Activated CD8-positive, alpha-beta T cell treated with anti-CD3 and anti-CD28 coated beads, Interleukin-2, amount 10 ng/mL, durations not matched to agents 7 days and 5 days (primary cell): Measurements from ENCODE around the gene GCN1. TPM values are rescaled to one million over a fixed set of nuclear protein-coding genes. Genes with fewer than 3 reads are reported as not detected.
A peak's percentile ranks its signal among the peaks of the same experiment; 100 is the strongest.

Experiments used
- ATAC-seq: fragments of 150-1000 bp; cut with Tn5 transposase; one replicate; pipeline ENCODE4 v1.10.0; 2021; ENCODE audit warnings: moderate library complexity
- CTCF ChIA-PET: fragments of 350-600 bp; sonication (Branson Sonifier 250); formaldehyde crosslinking; loops from one replicate; lab custom pipeline; 2021; ENCODE audit warnings: antibody characterized with exemption; lab: Charles Lee
- POLR2A ChIA-PET: fragments of 350-600 bp; sonication (Branson Sonifier 250); formaldehyde crosslinking; loops from one replicate; lab custom pipeline; 2021; ENCODE audit warnings: antibody characterized with exemption; lab: Charles Lee
- DNase-seq: peaks from one replicate; pipeline ENCODE4 v3.0.0-alpha.2; 2020
- H3K27ac Mint-ChIP-seq: one replicate; pipeline ENCODE4 v1.8.0; 2021; ENCODE audit warnings: mild to moderate bottlenecking, mixed read lengths
- H3K27me3 Mint-ChIP-seq: one replicate; pipeline ENCODE4 v1.8.0; 2021; ENCODE audit warnings: low read depth, mixed read lengths
- H3K36me3 Mint-ChIP-seq: one replicate; pipeline ENCODE4 v1.8.0; 2021; ENCODE audit warnings: low read depth, mixed read lengths
- H3K4me1 Mint-ChIP-seq: one replicate; pipeline ENCODE4 v1.8.0; 2021; ENCODE audit warnings: low read depth, mixed read lengths
- H3K4me3 Mint-ChIP-seq: one replicate; pipeline ENCODE4 v1.8.0; 2021; ENCODE audit warnings: mild to moderate bottlenecking, mixed read lengths
- H3K9me3 Mint-ChIP-seq: one replicate; pipeline ENCODE4 v1.8.0; 2022; ENCODE audit warnings: mixed read lengths; ENCODE audit not compliant: insufficient read depth
- total RNA-seq, 2 experiments: library from RNA; stranded (reverse); gene quantifications; one replicate each; pipeline ENCODE4 v1.2.3, GENCODE V29; 2021

The GCN1 gene
- total RNA-seq, 2 experiments from 2014 or later, result 109 to 112 TPM

- Mint-ChIP-seq H3K27ac (no peak overlapping the region), H3K36me3 (peaks cover 33% of the 10 kb centered on the region), H3K27me3 (no peaks in the 10 kb centered on the region), H3K4me3 (no peak overlapping the region), H3K4me1 (peaks cover 36% of the 10 kb centered on the region), H3K9me3 (no peaks in the 10 kb centered on the region)
- DNase-seq (no peak), ATAC-seq (no peak)
- POLR2A ChIA-PET, result interaction anchor here (1.0 to 2.7 kb wide), 2 partner anchors 15 to 166 kb away, joined by 4 to 7 read pairs; partner anchors contain the start of gene RNU4-2
- CTCF ChIA-PET, result interaction anchor here (0.9 to 1.4 kb wide), 2 partner anchors 9 to 15 kb away, joined by 4 read pairs; no protein-coding TSS in a partner anchor
These were observed 68.5 kb downstream of the GCN1 start for GRCh38 chr12:120125792-120126634.

- Mint-ChIP-seq H3K36me3 (peaks cover 33% of the 10 kb centered on the region), H3K27me3 (no peaks in the 10 kb centered on the region), H3K27ac (no peak overlapping the region), H3K9me3 (no peaks in the 10 kb centered on the region), H3K4me1 (peaks cover 45% of the 10 kb centered on the region), H3K4me3 (no peak overlapping the region)
- CTCF ChIA-PET, result no interaction called here
- no peak for ATAC-seq
- POLR2A ChIA-PET, result interaction anchor here (1.0 to 2.7 kb wide), 2 partner anchors 14 to 167 kb away, joined by 4 to 7 read pairs; partner anchors contain the start of gene RNU4-2
- no peak for DNase-seq
These were observed 69.5 kb downstream of the GCN1 start for GRCh38 chr12:120125029-120125428.

- ChIA-PET POLR2A (interaction anchor here (0.6 to 10.6 kb wide), 4 partner anchors 34 to 170 kb away, joined by 3 to 82 read pairs (median 10); partner anchors contain the start of genes RNU4-2 and RPLP0), CTCF (interaction anchor here (1.2 to 3.0 kb wide), 4 partner anchors 10 to 107 kb away, joined by 4 to 14 read pairs (median 8); partner anchors contain the start of gene RPLP0)
- ATAC-seq, result peak; percentile 10
- peak overlapping the region; percentile 79 for H3K27ac Mint-ChIP-seq
- no peaks in the 10 kb centered on the region for H3K9me3 Mint-ChIP-seq
- H3K27me3 Mint-ChIP-seq, result no peaks in the 10 kb centered on the region
- no peak for DNase-seq
- peaks cover 63% of the 10 kb centered on the region for H3K4me1 Mint-ChIP-seq
- no peak overlapping the region for H3K4me3 Mint-ChIP-seq
- H3K36me3 Mint-ChIP-seq, result peaks cover 28% of the 10 kb centered on the region
These were observed 72.7 kb downstream of the GCN1 start for GRCh38 chr12:120121766-120122293.

GRCh38 chr12:120121343-120121742 lies 73.2 kb downstream of the GCN1 start:
- DNase-seq, result no peak
- H3K4me3 Mint-ChIP-seq, result no peak overlapping the region
- no peak for ATAC-seq

GRCh38 chr12:120119271-120119973 lies 75.1 kb downstream of the GCN1 start:
- no peaks in the 10 kb centered on the region for H3K9me3 Mint-ChIP-seq
- POLR2A ChIA-PET, result interaction anchor here (1.0 to 10.6 kb wide), 6 partner anchors 9 to 184 kb away, joined by 3 to 82 read pairs (median 4); partner anchors contain the start of genes RNU4-1, RNU4-2 and RPLP0
- H3K27me3 Mint-ChIP-seq, result no peaks in the 10 kb centered on the region
- ATAC-seq (no peak), DNase-seq (no peak)
- H3K4me3 Mint-ChIP-seq, result peak overlapping the region; percentile 32
- peaks cover 34% of the 10 kb centered on the region for H3K36me3 Mint-ChIP-seq
- CTCF ChIA-PET, result interaction anchor here (0.7 to 2.9 kb wide), 5 partner anchors 9 to 109 kb away, joined by 3 to 14 read pairs (median 6); partner anchors contain the start of gene RPLP0
- H3K4me1 Mint-ChIP-seq, result peaks cover 76% of the 10 kb centered on the region
- peak overlapping the region; percentile 8 for H3K27ac Mint-ChIP-seq

More at GRCh38 chr12:120121343-120121742, 73.2 kb downstream of the GCN1 start:
- H3K27ac Mint-ChIP-seq, result peak overlapping the region; percentile 79
- peaks cover 59% of the 10 kb centered on the region for H3K4me1 Mint-ChIP-seq
- H3K36me3 Mint-ChIP-seq, result peaks cover 24% of the 10 kb centered on the region
- CTCF ChIA-PET, result interaction anchor here (1.2 to 3.0 kb wide), 4 partner anchors 10 to 107 kb away, joined by 4 to 14 read pairs (median 8); partner anchors contain the start of gene RPLP0
- no peaks in the 10 kb centered on the region for H3K9me3 Mint-ChIP-seq
- POLR2A ChIA-PET, result interaction anchor here (0.8 to 10.6 kb wide), 4 partner anchors 34 to 171 kb away, joined by 3 to 82 read pairs (median 38); partner anchors contain the start of genes RNU4-1, RNU4-2 and RPLP0
- no peaks in the 10 kb centered on the region for H3K27me3 Mint-ChIP-seq

- Mint-ChIP-seq H3K27ac (peak overlapping the region; percentile 78), H3K27me3 (no peaks in the 10 kb centered on the region), H3K4me3 (peak overlapping the region; percentile 81), H3K4me1 (peaks cover 71% of the 10 kb centered on the region), H3K9me3 (no peaks in the 10 kb centered on the region), H3K36me3 (peaks cover 41% of the 10 kb centered on the region)
- DNase-seq (no peak), ATAC-seq (no peak)
- CTCF ChIA-PET, result interaction anchor here (0.7 to 4.3 kb wide), 7 partner anchors 8 to 110 kb away, joined by 3 to 28 read pairs (median 4); partner anchors contain the start of gene RPLP0
- POLR2A ChIA-PET, result interaction anchor here (1.0 to 10.6 kb wide), 6 partner anchors 8 to 184 kb away, joined by 3 to 82 read pairs (median 5); partner anchors contain the start of genes RNU4-1, RNU4-2 and RPLP0
These were observed 76.0 kb downstream of the GCN1 start for GRCh38 chr12:120118321-120119061.

- Mint-ChIP-seq H3K4me3 (peak overlapping the region; percentile 81), H3K27me3 (no peaks in the 10 kb centered on the region), H3K36me3 (peaks cover 45% of the 10 kb centered on the region), H3K9me3 (no peaks in the 10 kb centered on the region), H3K27ac (peak overlapping the region; percentile 78), H3K4me1 (peaks cover 70% of the 10 kb centered on the region)
- no peak for ATAC-seq
- POLR2A ChIA-PET, result interaction anchor here (0.7 to 10.6 kb wide), 7 partner anchors 10 to 200 kb away, joined by 3 to 82 read pairs (median 5); partner anchors contain the start of genes RNU4-1, RNU4-2 and RPLP0
- no peak for DNase-seq
- CTCF ChIA-PET, result interaction anchor here (1.0 to 4.3 kb wide), 8 partner anchors 8 to 147 kb away, joined by 3 to 28 read pairs (median 4); partner anchors contain the start of genes PXN and RPLP0
These were observed 76.6 kb downstream of the GCN1 start for GRCh38 chr12:120117961-120118320.

- peaks cover 78% of the 10 kb centered on the region for H3K4me1 Mint-ChIP-seq
- POLR2A ChIA-PET, result interaction anchor here (0.6 to 10.6 kb wide), 15 partner anchors 9 to 640 kb away, joined by 3 to 82 read pairs (median 4); partner anchors contain the start of genes RNU4-1, RNU4-2 and RPLP0
- H3K27ac Mint-ChIP-seq, result peak overlapping the region; percentile 78
- no peaks in the 10 kb centered on the region for H3K27me3 Mint-ChIP-seq
- H3K36me3 Mint-ChIP-seq, result peaks cover 53% of the 10 kb centered on the region
- peak overlapping the region; percentile 81 for H3K4me3 Mint-ChIP-seq
- DNase-seq, result peak; percentile 98
- ATAC-seq, result peak; percentile 83
- CTCF ChIA-PET, result interaction anchor here (1.0 to 4.3 kb wide), 8 partner anchors 10 to 148 kb away, joined by 3 to 28 read pairs (median 4); partner anchors contain the start of genes PXN and RPLP0
- H3K9me3 Mint-ChIP-seq, result no peaks in the 10 kb centered on the region
These were observed 77.5 kb downstream of the GCN1 start for GRCh38 chr12:120116792-120117651.

GRCh38 chr12:120116441-120116791 lies 78.1 kb downstream of the GCN1 start, which contains the start of gene RAB35:
Gene RAB35, minus strand, starts transcription at chr12:120116753. Its CDS starts 103 bp downstream, at chr12:120116650.
- no peaks in the 10 kb centered on the region for H3K27me3 Mint-ChIP-seq
- no peak for DNase-seq
- H3K4me1 Mint-ChIP-seq, result peaks cover 77% of the 10 kb centered on the region
- H3K27ac Mint-ChIP-seq, result peak within 1 kb of the TSS; percentile 90
- ChIA-PET CTCF (interaction anchor here (1.1 to 4.3 kb wide), 4 partner anchors 11 to 112 kb away, joined by 3 to 28 read pairs (median 6); partner anchors contain the start of gene RPLP0), POLR2A (interaction anchor here (0.8 to 10.6 kb wide), 11 partner anchors 9 to 640 kb away, joined by 3 to 82 read pairs (median 5); partner anchors contain the start of genes RNU4-1, RNU4-2 and RPLP0)
- peaks cover 56% of the 10 kb centered on the region for H3K36me3 Mint-ChIP-seq
- no peak for ATAC-seq
- H3K9me3 Mint-ChIP-seq, result no peaks in the 10 kb centered on the region
- H3K4me3 Mint-ChIP-seq, result peak within 1 kb of the TSS; percentile 96
